GM18951 (cell line): ENCODE measurements around the gene EPHX1.
"Not testable (repeated sequence)": the region's sequence is repeated elsewhere in the genome, so short reads cannot be mapped to it uniquely, and the experiment has no call there.

Experiments
- POLR2A ChIP-seq: IDR thresholded peaks from 4 replicates; pipeline ENCODE4 v1.6.1; 2011; ENCODE audit warnings: mild to moderate bottlenecking; ENCODE audit not compliant: insufficient read length, insufficient read depth; ENCODE audit errors: extremely low read depth
- in situ Hi-C: fragments of 300-500 bp; cut with MboI; formaldehyde crosslinking; loops from one replicate; pipeline ENCODE4 v1.12.0; 2022; ENCODE audit warnings: low sequenced_read_pairs, mixed read lengths, inconsistent platforms; ENCODE audit not compliant: unreplicated experiment

The EPHX1 gene

DNA sequence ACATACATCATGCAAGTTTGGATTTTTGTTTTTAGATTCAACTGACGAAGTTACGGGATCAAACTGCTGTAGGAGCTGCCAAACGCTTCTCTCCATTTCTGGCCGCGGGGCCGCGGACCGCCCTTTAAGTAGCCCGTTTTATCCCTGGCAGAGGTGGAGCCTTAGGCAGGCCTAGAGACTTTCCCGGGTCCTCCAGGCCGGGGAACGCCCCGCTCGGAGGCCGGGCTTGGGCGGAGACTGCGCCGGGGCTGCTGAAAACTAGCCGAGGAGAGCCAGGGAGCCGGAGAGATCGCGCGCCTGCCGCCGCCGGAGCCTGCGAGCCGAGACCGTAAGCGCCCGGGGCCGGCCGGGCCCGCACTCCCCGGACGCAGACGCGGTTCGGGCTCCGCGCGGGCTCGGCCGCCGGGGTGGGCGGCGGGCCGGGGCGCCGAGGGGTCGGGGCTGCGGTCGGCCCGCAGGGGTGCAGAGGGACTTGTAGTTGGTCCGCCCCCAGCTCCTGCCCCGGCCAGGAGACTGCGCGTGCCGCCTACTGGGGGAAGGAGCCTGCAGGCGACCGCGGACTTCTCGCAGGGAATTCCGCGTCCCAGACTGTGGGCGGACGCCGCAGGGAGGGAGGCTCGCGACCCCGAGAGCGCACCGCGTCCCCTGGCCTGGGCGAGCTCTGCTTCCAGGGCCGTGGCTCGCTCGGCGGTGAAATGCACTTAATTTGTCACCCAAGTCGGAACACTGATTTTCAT lies at the start of gene EPHX1:
TSS of gene EPHX1 (plus strand) at position 283 of the 737 bp plus-strand sequence. CDS start 18,606 bp downstream, outside the sequence.
- peak; percentile 74 for TF ChIP-seq POLR2A
- in situ Hi-C loops: no loop called here

DNA sequence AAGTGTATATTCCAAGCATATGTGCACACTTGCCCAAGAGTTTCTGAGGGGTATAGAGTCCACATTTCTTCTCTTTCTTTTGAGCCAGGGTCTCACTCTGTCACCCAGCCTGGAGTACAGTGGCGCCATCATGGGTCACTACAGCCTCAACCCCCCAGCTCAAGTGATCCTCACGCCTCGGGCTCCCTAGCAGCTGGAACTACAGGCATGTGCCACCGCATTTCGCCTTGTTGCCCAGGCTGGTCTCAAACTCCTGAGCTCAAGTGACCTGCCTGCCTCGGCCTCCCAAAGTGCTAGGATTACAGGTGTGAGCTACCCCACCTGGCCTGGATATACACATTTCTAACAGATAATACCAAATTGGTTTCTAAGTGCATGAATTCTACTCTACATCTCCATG lies 49.4 kb upstream of the EPHX1 start:
- in situ Hi-C loops: no loop called here
- TF ChIP-seq POLR2A: no peak

DNA sequence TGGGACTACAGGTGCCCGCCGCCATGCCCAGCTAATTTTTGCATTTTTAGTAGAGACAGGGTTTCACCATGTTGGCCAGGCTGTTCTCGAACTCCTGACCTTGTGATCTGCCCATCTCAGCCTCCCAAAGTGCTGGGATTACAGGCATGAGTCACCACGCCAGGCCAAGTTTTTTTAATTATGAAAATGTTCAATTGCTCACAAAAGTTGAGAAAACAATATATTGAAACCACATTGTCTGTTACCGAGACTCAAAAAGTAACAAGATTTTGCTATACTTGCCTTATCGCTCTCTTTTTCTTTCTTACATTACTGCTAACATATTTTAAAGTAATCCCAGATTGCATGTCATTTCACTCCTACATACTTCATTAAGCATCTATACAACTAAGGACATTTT lies 48.5 kb upstream of the EPHX1 start:
- in situ Hi-C loops: not testable (repeated sequence)

DNA sequence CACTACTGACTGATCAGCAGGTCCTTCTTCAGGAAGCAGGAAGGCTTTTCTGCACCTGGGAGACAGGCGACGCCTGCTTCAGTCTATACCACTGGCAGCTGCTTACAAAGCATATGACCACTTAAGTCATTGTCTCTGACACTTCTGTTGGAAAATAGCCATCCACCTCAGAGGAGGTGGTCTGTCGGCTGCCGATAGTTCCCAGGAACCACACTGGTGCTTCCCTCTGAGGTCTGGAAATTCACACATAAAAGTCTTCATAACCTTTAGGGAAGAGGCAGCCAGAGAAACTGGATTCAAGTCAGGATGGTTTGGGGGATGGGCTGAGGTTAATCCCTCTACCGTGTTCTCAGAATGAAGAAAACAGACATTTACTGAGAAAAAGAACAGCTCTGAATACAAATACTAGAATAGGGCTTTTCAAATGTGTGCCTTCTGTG lies 47.9 kb upstream of the EPHX1 start:
- in situ Hi-C loops: no loop called here
- TF ChIP-seq POLR2A: no peak

DNA sequence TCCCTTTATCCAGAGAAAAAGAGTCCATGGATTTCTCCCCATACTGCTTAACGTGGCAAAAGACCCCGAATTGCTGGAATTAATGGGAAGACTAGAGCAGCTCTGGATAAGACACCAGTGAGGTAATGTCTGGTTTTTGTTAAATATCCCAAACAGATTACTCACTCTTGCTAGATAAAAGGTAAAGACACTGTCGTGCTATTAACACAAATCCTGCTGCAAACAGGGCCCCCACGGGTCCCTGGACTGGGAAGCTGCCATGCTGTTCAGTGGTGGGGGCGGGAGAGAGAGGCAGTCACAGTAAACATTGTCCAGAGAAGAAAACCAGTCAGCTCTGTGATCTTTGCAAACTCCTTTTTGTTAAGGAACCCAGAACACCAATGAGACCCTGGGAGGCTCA lies 47.5 kb upstream of the EPHX1 start:
- in situ Hi-C loops: no loop called here
- TF ChIP-seq POLR2A: no peak

DNA sequence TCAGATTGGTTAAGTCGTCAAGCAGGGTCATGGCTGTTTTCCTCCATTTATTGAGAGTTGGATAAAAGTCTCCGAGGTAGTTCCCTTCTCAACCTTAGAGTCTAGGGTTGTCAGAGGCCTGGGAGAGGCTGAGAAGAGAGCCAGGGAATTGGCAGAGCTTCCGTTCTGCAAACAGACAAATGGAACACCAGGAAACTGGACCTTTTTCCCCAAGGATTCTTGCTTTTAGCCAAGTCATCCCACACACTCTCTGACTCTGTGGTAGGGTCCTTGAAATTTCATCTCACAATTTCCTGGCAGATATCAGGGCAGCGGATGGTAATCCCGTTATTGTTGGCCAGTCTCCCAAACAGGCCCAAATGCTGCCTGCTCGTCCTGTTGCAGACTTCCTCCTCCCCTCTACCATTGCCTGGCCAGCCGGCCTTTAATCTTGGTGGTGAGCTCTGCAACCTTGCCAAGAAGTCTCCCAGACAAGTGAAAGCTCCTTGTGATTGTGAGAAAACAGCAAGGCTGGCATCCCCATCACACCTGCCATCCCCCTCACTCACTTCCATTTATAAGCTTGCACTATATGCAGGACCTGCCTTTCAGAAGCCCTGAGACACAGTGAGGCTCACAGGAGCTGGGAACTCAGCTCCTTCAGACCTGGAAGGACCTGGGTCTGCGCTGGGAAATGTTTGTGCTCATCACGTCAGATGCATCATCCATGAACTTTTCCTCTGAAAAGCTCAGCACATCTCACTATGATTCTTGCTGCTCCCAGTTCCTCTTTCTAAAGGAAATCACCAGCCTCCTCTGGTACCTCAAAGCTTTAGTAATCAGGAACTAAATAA lies 46.0 kb upstream of the EPHX1 start:
- no peak for TF ChIP-seq POLR2A
- in situ Hi-C loops: no loop called here

DNA sequence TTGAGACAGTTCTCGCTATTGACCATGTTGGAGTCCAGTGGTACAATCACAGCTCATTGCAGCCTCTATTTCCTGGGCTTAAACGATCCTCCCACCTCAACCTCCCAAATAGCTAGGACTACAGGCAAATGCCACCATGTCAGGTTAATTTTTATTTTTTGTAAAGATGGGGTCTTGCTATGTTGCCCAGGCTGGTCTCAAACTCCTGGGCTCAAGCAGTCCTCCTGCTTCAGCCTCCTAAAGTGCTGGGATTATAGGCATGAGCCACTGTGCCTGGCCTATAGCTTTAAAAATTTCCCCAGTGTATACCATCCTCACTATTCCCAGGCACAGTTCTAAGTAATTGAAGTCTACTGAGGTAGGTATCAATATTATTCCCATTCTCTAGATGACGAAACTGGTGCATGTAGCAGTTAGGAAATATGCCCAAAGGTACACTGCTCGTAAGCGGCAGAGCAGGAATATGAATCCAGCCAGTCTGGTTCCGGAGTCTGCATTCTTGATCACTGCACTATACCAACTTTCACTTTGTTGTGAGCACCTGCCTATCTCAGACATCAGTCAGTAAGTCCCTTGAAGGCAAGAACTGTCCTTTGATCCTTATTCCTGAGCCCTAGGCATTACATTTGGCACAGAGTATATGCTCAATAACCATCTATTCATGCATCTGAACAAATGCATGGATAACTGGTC lies 43.8 kb upstream of the EPHX1 start:
- no peak for TF ChIP-seq POLR2A
- in situ Hi-C loops: no loop called here

DNA sequence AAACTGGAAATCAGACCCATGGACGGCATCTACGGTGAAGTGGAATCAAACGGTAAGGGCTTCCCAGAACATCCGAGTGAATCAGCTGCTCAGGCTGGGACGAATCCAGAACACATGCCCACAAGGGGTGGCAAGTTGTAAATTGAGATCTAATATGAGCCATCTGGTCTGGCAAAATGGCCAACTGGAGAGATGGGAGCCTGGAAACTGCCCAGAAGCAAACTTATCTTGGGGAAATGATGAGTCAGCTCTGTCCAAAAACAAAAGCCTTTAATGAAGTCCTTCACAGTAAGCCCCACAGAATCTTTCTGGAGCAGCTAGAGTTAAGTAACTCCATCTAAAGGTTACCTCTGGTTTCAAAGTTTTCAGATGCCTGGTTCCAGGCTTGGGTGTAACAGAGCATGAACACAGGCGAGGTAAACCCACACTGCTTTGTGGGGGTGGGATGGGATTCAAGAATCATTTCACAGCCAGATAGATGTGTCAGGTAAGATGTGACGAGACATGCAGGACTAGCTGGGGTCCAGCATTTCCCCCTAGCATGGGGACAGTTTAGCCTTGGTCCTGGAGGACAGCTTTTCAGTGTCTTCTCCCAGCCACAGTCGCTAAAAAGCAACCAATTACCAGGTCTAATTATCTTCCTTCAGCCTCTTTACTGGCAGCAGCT lies 42.8 kb upstream of the EPHX1 start:
- in situ Hi-C loops: no loop called here

DNA sequence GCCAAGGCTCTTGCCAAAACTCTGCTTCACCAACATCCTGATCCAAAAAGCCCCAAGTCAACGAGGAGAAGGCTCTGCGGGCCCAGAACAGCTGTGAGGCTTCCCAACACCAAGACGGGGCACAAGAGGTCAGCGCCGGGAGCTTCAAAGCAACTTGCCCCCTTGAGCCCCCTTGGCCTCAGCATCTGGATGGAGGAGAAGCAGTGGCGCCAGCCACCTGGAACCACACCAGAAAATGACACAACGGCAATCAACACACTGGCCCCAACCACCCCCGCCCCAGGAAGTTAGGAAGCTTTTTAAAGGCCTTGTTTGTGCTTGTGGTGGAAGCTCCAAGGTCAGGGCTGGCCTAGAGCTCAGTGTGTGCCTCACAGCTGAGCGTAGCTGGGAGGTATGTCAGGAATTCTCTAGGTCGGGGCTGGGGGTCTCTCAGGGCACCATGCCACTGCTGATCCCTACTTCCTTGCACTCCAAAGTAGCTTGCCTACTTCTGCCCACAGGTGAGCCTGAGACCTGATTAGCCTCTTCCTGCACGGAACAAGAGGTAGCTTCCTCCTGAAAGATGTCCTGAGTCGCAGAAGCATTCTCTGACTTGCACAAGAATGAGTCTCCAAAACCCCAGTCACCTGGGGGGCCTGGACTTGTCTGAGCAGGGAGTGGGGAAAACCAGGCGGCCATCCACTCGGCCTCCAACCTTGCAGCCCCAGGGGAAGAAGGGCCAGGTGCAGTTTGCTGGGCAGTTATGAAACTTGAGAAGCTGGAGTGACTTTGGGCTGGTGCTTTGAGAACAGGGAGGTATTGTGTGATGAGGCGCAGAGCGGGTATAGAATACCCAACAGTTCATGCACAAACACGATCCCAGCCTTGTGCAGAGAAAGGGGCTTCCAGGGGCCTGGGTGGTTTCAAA lies 42.0 kb upstream of the EPHX1 start:
- in situ Hi-C loops: no loop called here
- no peak for TF ChIP-seq POLR2A

More for the DNA sequence above, 42.8 kb upstream of the EPHX1 start:
- no peak for TF ChIP-seq POLR2A

DNA sequence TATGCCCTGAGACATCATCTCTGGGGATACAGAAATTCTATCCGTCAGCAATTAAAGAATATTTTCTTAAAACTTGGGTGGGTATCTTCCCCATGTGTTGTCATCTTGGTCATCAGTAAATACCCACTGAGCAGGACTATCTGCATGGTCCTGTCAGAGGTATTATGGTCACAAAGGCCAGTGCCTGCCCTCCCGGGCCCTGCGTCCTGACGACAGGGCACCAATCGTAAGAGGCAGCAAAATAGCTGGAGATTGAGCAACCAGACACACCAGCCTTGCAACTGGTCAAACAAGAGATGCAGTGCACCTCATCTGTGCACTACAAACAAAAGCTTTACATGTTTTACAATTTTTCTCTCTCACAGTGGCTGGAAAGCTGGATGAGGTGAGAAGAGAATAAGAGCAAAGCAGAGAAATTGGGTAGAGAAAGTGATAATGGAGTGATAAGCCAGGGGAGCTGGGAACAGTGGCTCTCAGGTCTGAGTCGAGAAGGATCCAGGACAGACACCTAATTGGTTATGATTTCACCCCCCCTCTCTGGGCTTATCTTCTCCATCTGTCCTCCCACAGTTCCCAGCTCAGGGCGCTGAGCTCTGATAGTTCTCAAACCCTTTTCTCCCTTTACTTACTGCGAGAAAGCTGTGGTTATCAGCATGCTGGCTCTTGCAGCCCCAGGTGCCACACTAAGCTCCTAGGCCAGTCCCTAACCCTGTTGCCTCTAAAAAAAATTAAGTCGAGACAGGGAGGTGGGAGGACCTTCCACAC lies 41.1 kb upstream of the EPHX1 start:
- no peak for TF ChIP-seq POLR2A
- in situ Hi-C loops: no loop called here

DNA sequence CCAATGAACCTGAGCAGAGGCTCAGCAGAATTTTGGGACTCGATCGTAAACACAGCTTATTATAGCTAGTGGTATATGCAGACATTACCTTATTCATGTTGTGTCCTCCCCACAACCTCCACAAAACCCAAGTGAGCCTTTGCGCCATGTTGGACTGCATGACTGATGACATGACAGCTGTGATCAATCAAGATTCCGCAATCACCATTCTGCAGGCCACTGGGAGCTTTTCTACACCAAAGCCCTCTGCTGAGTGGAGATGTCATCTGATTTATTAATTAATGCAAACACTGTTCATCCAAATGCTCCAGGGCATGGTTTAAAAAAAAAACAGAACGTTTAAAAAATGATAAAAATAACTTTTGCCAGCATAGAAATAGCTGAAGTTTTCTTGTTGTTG lies 40.2 kb upstream of the EPHX1 start:
- no peak for TF ChIP-seq POLR2A
- in situ Hi-C loops: no loop called here
